Transverse colon (tissue), 4 donors: ENCODE data around the gene SNX25. TPM values are rescaled to one million over a fixed set of nuclear protein-coding genes. Genes with fewer than 3 reads are reported as not detected.
"Not testable (repeated sequence)": the region's sequence is repeated elsewhere in the genome, so short reads cannot be mapped to it uniquely, and the experiment has no call there.

Experiments
- DNase-seq: peaks from one replicate; pipeline ENCODE4 v3.0.0-alpha.2; 2019
- H3K27ac ChIP-seq, 4 donors: fragments of 200-600 bp; sonication (generic); 2 replicates each; pipeline ENCODE4 v1.5.1; 2016 to 2018; ENCODE audit warnings: inconsistent platforms in 4 of 4
- H3K27me3 ChIP-seq: fragments of 200-600 bp; sonication (generic); 2 replicates; pipeline ENCODE4 v1.5.1; 2017; ENCODE audit warnings: inconsistent platforms
- H3K36me3 ChIP-seq, 4 donors: fragments of 200-600 bp; sonication (generic); 2 replicates each; pipeline ENCODE4 v1.5.1; 2017 to 2019; ENCODE audit warnings: inconsistent platforms in 4 of 4
- H3K4me1 ChIP-seq, 4 donors: fragments of 200-600 bp; sonication (generic); 2 replicates each; pipeline ENCODE4 v1.5.1; 2017 to 2020; ENCODE audit warnings: inconsistent platforms in 4 of 4
- H3K4me3 ChIP-seq, 4 donors: fragments of 200-600 bp; sonication (generic); 1 replicate in 1 of 4; 2 replicates in 3 of 4; pipeline versions ENCODE4 v1.5.1 to v1.6.1; 2017 to 2019; ENCODE audit warnings: inconsistent platforms in 4 of 4
- H3K9me3 ChIP-seq, 2 donors: fragments of 200-600 bp; sonication (generic); 2 replicates each; pipeline ENCODE4 v1.5.1; 2017 to 2019; ENCODE audit warnings: inconsistent platforms in 2 of 2
- EP300 ChIP-seq: sonication (generic); formaldehyde crosslinking; IDR thresholded peaks from one replicate; pipeline ENCODE4 v1.6.1; 2017; ENCODE audit warnings: antibody characterized with exemption, low read depth
- POLR2A ChIP-seq: fragments of 450-650 bp; IDR thresholded peaks from one replicate; pipeline ENCODE4 v1.6.1; 2016; ENCODE audit warnings: antibody characterized with exemption, mild to moderate bottlenecking, moderate library complexity
- POLR2AphosphoS5 ChIP-seq, 3 donors: sonication (generic); formaldehyde crosslinking; IDR thresholded peaks; one replicate each; pipeline ENCODE4 v1.6.1; 2016; ENCODE audit warnings: antibody characterized with exemption in 3 of 3
- WGBS, 2 donors: methylation state at CpG; one replicate each; pipeline ENCODE4 v1.1.5; 2018; ENCODE audit warnings: low coverage in 1 of 2; 5-methylcytosine and 5-hydroxymethylcytosine counted together
- in situ Hi-C, 4 donors: fragments of 200-750 bp; cut with MboI; loops; one replicate each; pipeline versions ENCODE4 v1.15.0 to v1.15.1; 2017; ENCODE audit warnings: low sequenced_read_pairs in 3 of 4, low pct_ligation_motif_present in 1 of 4, low pct_unique_long_range_greater_than_20kb in 1 of 4
- intact Hi-C: fragments of 100-400 bp; cut with DNase I; formaldehyde crosslinking; loops from one replicate; pipeline ENCODE4 v1.15.1; 2023; ENCODE audit warnings: low total_unique reads
- total RNA-seq, 4 donors: library from RNA; depleted of rRNA; stranded (reverse); fragments of >200 nt; gene quantifications; one replicate each; pipeline ENCODE4 v1.1.0, GENCODE V29; 2016
- TF ChIP-seq, protein P1 (sequence below), 5 experiments: fragments of 200-600 bp in 3 of 5; fragments of 450-650 bp in 2 of 5; sonication (generic) in 3 of 5; IDR thresholded peaks; 1 replicate in 2 of 5; 2 replicates in 3 of 5; pipeline ENCODE4 v1.5.1; 2016 to 2017; ENCODE audit warnings: antibody characterized with exemption in 5 of 5, inconsistent platforms in 3 of 5, mild to moderate bottlenecking in 2 of 5, moderate library complexity in 1 of 5

SNX25 gene
- total RNA-seq, 4 donors from 2014 or later = 17.1 to 68.5 (median 19.5) TPM

- no peaks in the 10 kb centered on the region for H3K4me1 ChIP-seq
- 70 to 73% methylated on average over 4 of the region's 4 CpGs for WGBS, 2 donors
- no peak overlapping the region for H3K4me3 ChIP-seq
- intact Hi-C loops = no loop called here
- DNase-seq = no peak
- H3K36me3 ChIP-seq = peaks cover 0 to 19% (median 0%) of the 10 kb centered on the region in 4 donors
- H3K9me3 ChIP-seq = no peaks in the 10 kb centered on the region
- TF ChIP-seq POLR2A (no peak), EP300 (no peak)
- H3K27ac ChIP-seq = no peak overlapping the region
- H3K27me3 ChIP-seq = no peaks in the 10 kb centered on the region
- in situ Hi-C loops = no loop called here
Measured at GRCh38 chr4:185189606-185190305, 19.6 kb upstream of the SNX25 start.

GRCh38 chr4:185190306-185190856 is 19.0 kb upstream of the SNX25 start:
- intact Hi-C loops (no loop called here), in situ Hi-C loops (no loop called here)
- no peaks in the 10 kb centered on the region for H3K4me1 ChIP-seq
- no peak overlapping the region for H3K4me3 ChIP-seq
- no peaks in the 10 kb centered on the region for H3K27me3 ChIP-seq
- no peaks in the 10 kb centered on the region for H3K9me3 ChIP-seq
- TF ChIP-seq EP300 = no peak
- TF ChIP-seq POLR2A = no peak
- no peak for TF ChIP-seq POLR2AphosphoS5 (IDR thresholded peaks at IDR 0.05)
- TF ChIP-seq, protein P1, sequence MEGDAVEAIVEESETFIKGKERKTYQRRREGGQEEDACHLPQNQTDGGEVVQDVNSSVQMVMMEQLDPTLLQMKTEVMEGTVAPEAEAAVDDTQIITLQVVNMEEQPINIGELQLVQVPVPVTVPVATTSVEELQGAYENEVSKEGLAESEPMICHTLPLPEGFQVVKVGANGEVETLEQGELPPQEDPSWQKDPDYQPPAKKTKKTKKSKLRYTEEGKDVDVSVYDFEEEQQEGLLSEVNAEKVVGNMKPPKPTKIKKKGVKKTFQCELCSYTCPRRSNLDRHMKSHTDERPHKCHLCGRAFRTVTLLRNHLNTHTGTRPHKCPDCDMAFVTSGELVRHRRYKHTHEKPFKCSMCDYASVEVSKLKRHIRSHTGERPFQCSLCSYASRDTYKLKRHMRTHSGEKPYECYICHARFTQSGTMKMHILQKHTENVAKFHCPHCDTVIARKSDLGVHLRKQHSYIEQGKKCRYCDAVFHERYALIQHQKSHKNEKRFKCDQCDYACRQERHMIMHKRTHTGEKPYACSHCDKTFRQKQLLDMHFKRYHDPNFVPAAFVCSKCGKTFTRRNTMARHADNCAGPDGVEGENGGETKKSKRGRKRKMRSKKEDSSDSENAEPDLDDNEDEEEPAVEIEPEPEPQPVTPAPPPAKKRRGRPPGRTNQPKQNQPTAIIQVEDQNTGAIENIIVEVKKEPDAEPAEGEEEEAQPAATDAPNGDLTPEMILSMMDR (IDR thresholded peaks at IDR 0.05) = no peak
- no peak for DNase-seq
- no peak overlapping the region for H3K27ac ChIP-seq
- 82 to 91% methylated on average over 6 of the region's 6 CpGs for WGBS, 2 donors
- peaks cover 0 to 19% (median 0%) of the 10 kb centered on the region in 4 donors for H3K36me3 ChIP-seq

DNA sequence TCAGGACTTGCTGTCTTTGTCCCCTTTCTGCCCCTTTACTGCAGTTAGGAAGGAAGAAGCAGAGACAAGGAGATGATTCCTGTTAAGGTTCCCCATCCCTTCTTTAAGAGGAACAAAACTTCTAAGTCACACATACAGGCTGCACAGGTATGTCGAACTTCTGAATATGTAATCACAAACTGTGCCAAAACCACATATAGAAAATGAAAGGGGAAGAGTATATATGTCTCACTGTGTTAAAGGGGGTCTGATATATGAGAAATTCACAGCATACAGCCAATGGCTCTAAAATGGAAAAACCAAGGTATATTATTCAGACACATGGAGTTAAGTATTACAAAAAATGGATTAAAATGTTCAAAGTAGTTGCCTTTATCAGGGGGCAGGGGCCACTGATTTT is 17.3 kb upstream of the SNX25 start:
- Histone ChIP-seq H3K4me3 (no peak overlapping the region), H3K9me3 (no peaks in the 10 kb centered on the region), H3K27ac (no peak overlapping the region), H3K4me1 (no peaks in the 10 kb centered on the region), H3K27me3 (no peaks in the 10 kb centered on the region), H3K36me3 (peaks cover 0 to 19% (median 0%) of the 10 kb centered on the region in 4 donors)
- no peak for TF ChIP-seq EP300
- DNase-seq = no peak
- in situ Hi-C loops = no loop called here
- intact Hi-C loops = no loop called here
- 75 to 83% methylated on average over 1 of the region's 1 CpG for WGBS, 2 donors

GRCh38 chr4:185194924-185195888 is 14.2 kb upstream of the SNX25 start:
- intact Hi-C loops (no loop called here), in situ Hi-C loops (no loop called here)
- no peak overlapping the region for H3K27ac ChIP-seq
- peaks cover 0 to 15% (median 0%) of the 10 kb centered on the region in 4 donors for H3K36me3 ChIP-seq
- no peaks in the 10 kb centered on the region for H3K9me3 ChIP-seq
- no peak for DNase-seq
- TF ChIP-seq, protein P1 (IDR thresholded peaks at IDR 0.05) = no peak
- 79 to 81% methylated on average over 9 of the region's 9 CpGs for WGBS, 2 donors
- H3K4me1 ChIP-seq = no peaks in the 10 kb centered on the region
- H3K4me3 ChIP-seq = no peak overlapping the region
- H3K27me3 ChIP-seq = no peaks in the 10 kb centered on the region

DNA sequence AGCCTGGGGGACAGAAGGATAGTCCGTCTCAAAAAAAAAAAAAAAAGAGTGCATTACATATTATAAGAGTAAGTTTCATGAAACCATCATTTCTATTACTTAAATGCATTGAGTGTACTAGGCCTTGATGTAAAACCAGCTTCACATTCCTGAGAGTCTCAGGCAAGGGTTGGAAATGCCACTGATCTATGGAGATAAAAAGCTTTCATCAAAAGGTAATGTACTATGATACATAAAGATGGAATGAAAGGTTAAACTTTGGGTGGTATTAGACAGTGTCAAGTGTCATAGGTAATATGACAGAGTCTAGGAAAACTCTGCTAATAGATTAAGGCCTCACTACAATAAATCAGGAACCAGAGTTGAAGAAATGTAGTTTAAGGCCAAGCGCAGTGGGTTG is 13.0 kb upstream of the SNX25 start:
- no peak for DNase-seq
- H3K27ac ChIP-seq = no peak overlapping the region
- no peaks in the 10 kb centered on the region for H3K4me1 ChIP-seq
- no peaks in the 10 kb centered on the region for H3K9me3 ChIP-seq
- no peak overlapping the region for H3K4me3 ChIP-seq
- no peaks in the 10 kb centered on the region for H3K27me3 ChIP-seq
- no peak for TF ChIP-seq EP300
- TF ChIP-seq, protein P1 (IDR thresholded peaks at IDR 0.05) = no peak
- no peak for TF ChIP-seq POLR2AphosphoS5 (IDR thresholded peaks at IDR 0.05)
- no peak for TF ChIP-seq POLR2A
- intact Hi-C loops (no loop called here), in situ Hi-C loops (no loop called here)
- H3K36me3 ChIP-seq = peaks cover 0 to 7% (median 0%) of the 10 kb centered on the region in 4 donors
- 98 to 100% methylated on average over 2 of the region's 2 CpGs for WGBS, 2 donors

- 84 to 94% methylated on average over 3 to 4 of the region's 4 CpGs for WGBS, 2 donors
Measured at GRCh38 chr4:185198189-185198588, 11.2 kb upstream of the SNX25 start.

More at GRCh38 chr4:185198189-185198588, 11.2 kb upstream of the SNX25 start:
- H3K27me3 ChIP-seq, in situ Hi-C loops, H3K9me3 ChIP-seq, intact Hi-C loops, H3K27ac ChIP-seq, DNase-seq, H3K36me3 ChIP-seq, H3K4me3 ChIP-seq: not testable (repeated sequence)
- H3K4me1 ChIP-seq = peaks cover 4 to 12% (median 9%) of the 10 kb centered on the region in 4 donors
